Measurements from ENCODE around the gene ULK4.

DNA sequence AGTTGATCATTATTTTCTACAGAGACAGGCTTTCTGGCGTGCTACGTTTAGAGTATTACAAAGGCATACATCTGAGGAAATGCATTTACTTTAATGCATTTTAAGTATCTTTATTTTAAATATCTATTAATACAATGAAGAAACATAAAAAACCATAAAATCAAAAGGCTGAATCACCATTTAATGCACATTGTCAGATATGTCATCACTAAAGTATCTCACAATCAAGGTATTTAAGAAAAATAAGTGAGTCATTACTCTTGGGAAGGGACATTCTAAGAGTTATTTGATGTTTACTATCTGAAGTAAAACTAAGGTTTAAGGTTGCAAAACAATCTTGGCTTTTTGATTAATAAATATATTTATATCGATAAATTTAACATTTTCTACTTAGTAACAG is 660.4 kb downstream of the ULK4 start:
- TF ChIP-seq MAX (IDR thresholded peaks at IDR 0.05; ENCODE audit: low read depth, low read length) (no peak), CTCF (IDR thresholded peaks at IDR 0.05; ENCODE audit: low read depth, low read length) (no peak), POLR2A (IDR thresholded peaks at IDR 0.05; ENCODE audit: extremely low read depth, insufficient read length) (no peak), MYC (IDR thresholded peaks at IDR 0.05; ENCODE audit: low read depth, low read length) (no peak)

Data from NB4 (cell line).